HepG2 (cell line): ENCODE measurements around the gene RPS27A. TPM values are rescaled to one million over a fixed set of nuclear protein-coding genes. Genes with fewer than 3 reads are reported as not detected.

Experiments used
- CCDC6 ChIP-seq: sonication (generic); formaldehyde crosslinking; IDR thresholded peaks from 2 replicates; pipeline ENCODE4 v1.8.1; 2022; ENCODE audit warnings: mild to moderate bottlenecking, missing genetic modification reagents, moderate library complexity
- CSRNP1 ChIP-seq: sonication (generic); formaldehyde crosslinking; IDR thresholded peaks from 2 replicates; pipeline ENCODE4 v1.8.1; 2023; ENCODE audit warnings: mild to moderate bottlenecking, missing genetic modification reagents
- GLI4 ChIP-seq: sonication (generic); formaldehyde crosslinking; IDR thresholded peaks from 2 replicates; pipeline ENCODE4 v1.5.1; 2020; ENCODE audit warnings: missing genetic modification reagents, mild to moderate bottlenecking, moderate library complexity, borderline replicate concordance
- KLF9 ChIP-seq: IDR thresholded peaks from 2 replicates; pipeline ENCODE4 v1.6.1; 2016; ENCODE audit warnings: low read depth
- SP5 ChIP-seq: IDR thresholded peaks from 2 replicates; pipeline ENCODE4 v1.6.1; 2016; ENCODE audit warnings: low read depth, borderline replicate concordance
- THAP11 ChIP-seq: IDR thresholded peaks from 2 replicates; pipeline ENCODE4 v1.6.1; 2016; ENCODE audit warnings: missing biosample characterization, missing genetic modification reagents
- TP53 ChIP-seq: sonication (generic); formaldehyde crosslinking; conservative IDR thresholded peaks from 2 replicates; pipeline ENCODE4 v1.4.0; 2020; ENCODE audit warnings: missing genetic modification reagents
- UBTF ChIP-seq: sonication (generic); formaldehyde crosslinking; IDR thresholded peaks from 2 replicates; pipeline ENCODE4 v1.4.0; 2020; ENCODE audit warnings: mild to moderate bottlenecking, missing genetic modification reagents
- ZBTB46 ChIP-seq: sonication (generic); formaldehyde crosslinking; IDR thresholded peaks from 2 replicates; pipeline ENCODE4 v1.4.0; 2020; ENCODE audit warnings: mild to moderate bottlenecking, missing genetic modification reagents, borderline replicate concordance
- ZFP37 ChIP-seq: sonication (generic); formaldehyde crosslinking; IDR thresholded peaks from 2 replicates; pipeline ENCODE4 v1.4.0; 2020; ENCODE audit warnings: missing genetic modification reagents, borderline replicate concordance
- ZNF713 ChIP-seq: sonication (generic); formaldehyde crosslinking; IDR thresholded peaks from 2 replicates; pipeline ENCODE4 v1.4.0; 2020; ENCODE audit warnings: mild to moderate bottlenecking, missing genetic modification reagents
- ZSCAN5A ChIP-seq: sonication (generic); formaldehyde crosslinking; IDR thresholded peaks from 2 replicates; pipeline ENCODE4 v1.8.0; 2022; ENCODE audit warnings: mild to moderate bottlenecking, missing genetic modification reagents, borderline replicate concordance
- polyA plus RNA-seq, 8 experiments: library from polyadenylated mRNA; depleted of rRNA in 3 of 8; stranded (reverse) in 7 of 8; unstranded in 1 of 8; fragments of >200 nt; fragmentation: Illumina TruSeq in 4 of 8; extraction: Trizol in 4 of 8; gene quantifications; 2 replicates each; pipeline versions ENCODE4 v1.2.1 to v1.2.3, GENCODE V29; 2011 to 2016; ENCODE audit warnings: low read depth in 4 of 8, missing spikeins in 1 of 8, mixed read lengths in 1 of 8; ENCODE audit not compliant: insufficient read depth in 1 of 8
- total RNA-seq, 5 experiments: library from RNA; depleted of rRNA; stranded (reverse); fragments of >200 nt; fragmentation: Illumina TruSeq; extraction: Trizol; gene quantifications; 2 replicates each; pipeline ENCODE4 v1.2.3, GENCODE V29; 2016; ENCODE audit warnings: low read depth in 1 of 5
- TF ChIP-seq, protein P1 (sequence below): sonication (generic); formaldehyde crosslinking; IDR thresholded peaks from 2 replicates; pipeline ENCODE4 v1.4.0; 2020; ENCODE audit warnings: missing genetic modification reagents, mild to moderate bottlenecking, borderline replicate concordance
- TF ChIP-seq, protein P2 (sequence below): sonication (generic); formaldehyde crosslinking; conservative IDR thresholded peaks from 2 replicates; pipeline ENCODE4 v1.4.0; 2020; ENCODE audit warnings: missing genetic modification reagents

RPS27A gene
- total and polyA plus RNA-seq, 2 of the 13 experiments (the other 11 are each of a cell fraction or from before 2014, with no cell fraction given): 2,779 to 3,269 TPM

GRCh38 chr2:55232084-55232862 is at the start of gene RPS27A, which contains the start of gene CLHC1 (continued):
- TF ChIP-seq, protein P1, sequence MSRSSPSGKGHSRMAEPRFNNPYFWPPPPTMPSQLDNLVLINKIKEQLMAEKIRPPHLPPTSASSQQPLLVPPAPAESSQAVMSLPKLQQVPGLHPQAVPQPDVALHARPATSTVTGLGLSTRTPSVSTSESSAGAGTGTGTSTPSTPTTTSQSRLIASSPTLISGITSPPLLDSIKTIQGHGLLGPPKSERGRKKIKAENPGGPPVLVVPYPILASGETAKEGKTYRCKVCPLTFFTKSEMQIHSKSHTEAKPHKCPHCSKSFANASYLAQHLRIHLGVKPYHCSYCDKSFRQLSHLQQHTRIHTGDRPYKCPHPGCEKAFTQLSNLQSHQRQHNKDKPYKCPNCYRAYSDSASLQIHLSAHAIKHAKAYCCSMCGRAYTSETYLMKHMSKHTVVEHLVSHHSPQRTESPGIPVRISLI (CRISPR knock-in tag): peak; percentile 17; the same call in 1 of the 2 replicates
- peak; percentile 94; the same call in 1 of the 2 replicates for TF ChIP-seq GLI4 (CRISPR knock-in tag)
- TF ChIP-seq SP5 (CRISPR knock-in tag): no peak
- TF ChIP-seq ZSCAN5A (CRISPR knock-in tag): 0 out of 2 replicates have a peak, but pooled peaks have one; percentile 59
- TF ChIP-seq, protein P2, sequence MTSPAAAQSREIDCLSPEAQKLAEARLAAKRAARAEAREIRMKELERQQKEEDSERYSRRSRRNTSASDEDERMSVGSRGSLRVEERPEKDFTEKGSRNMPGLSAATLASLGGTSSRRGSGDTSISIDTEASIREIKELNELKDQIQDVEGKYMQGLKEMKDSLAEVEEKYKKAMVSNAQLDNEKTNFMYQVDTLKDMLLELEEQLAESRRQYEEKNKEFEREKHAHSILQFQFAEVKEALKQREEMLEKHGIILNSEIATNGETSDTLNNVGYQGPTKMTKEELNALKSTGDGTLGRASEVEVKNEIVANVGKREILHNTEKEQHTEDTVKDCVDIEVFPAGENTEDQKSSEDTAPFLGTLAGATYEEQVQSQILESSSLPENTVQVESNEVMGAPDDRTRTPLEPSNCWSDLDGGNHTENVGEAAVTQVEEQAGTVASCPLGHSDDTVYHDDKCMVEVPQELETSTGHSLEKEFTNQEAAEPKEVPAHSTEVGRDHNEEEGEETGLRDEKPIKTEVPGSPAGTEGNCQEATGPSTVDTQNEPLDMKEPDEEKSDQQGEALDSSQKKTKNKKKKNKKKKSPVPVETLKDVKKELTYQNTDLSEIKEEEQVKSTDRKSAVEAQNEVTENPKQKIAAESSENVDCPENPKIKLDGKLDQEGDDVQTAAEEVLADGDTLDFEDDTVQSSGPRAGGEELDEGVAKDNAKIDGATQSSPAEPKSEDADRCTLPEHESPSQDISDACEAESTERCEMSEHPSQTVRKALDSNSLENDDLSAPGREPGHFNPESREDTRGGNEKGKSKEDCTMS (CRISPR knock-in tag): no peak
- no peak for TF ChIP-seq TP53 (CRISPR knock-in tag)
- TF ChIP-seq ZBTB46 (CRISPR knock-in tag): no peak
- TF ChIP-seq ZFP37 (CRISPR knock-in tag): 0 out of 2 replicates have a peak, but pooled peaks have one; percentile 40
- no peak; the same call in none of the 2 replicates for TF ChIP-seq ZNF713 (CRISPR knock-in tag)
- peak; percentile 98 for TF ChIP-seq THAP11 (CRISPR knock-in tag)
- no peak; the same call in 1 of the 2 replicates for TF ChIP-seq KLF9 (CRISPR knock-in tag)
- TF ChIP-seq CSRNP1 (CRISPR knock-in tag): peak; percentile 71; the same call in 1 of the 2 replicates
- peak; percentile 90 for TF ChIP-seq CCDC6 (CRISPR knock-in tag)
- peak; percentile 55 for TF ChIP-seq UBTF (CRISPR knock-in tag)
